HCT116 (cell line): ENCODE results near the gene TERT. TPM values are rescaled to one million over a fixed set of nuclear protein-coding genes. Genes with fewer than 3 reads are reported as not detected.
"Not testable (repeated sequence)": the region's sequence is repeated elsewhere in the genome, so short reads cannot be mapped to it uniquely, and the experiment has no call there.

Experiments used
- ATAC-seq: fragments of 200-7000 bp; cut with Tn5 transposase; 2 replicates; pipeline ENCODE4 v1.9.1; 2020; ENCODE audit warnings: mild to moderate bottlenecking, moderate library complexity
- BruUV-seq: library from RNA; stranded (reverse); fragments of 400-500 nt; replicated peaks from 2 replicates; lab custom pipeline; 2021; lab: Mats Ljungman, UMichigan
- CTCF ChIA-PET: fragments of 300-600 bp; sonication (Branson Sonifier 250); formaldehyde crosslinking; loops from one replicate; lab custom pipeline; 2021; ENCODE audit warnings: antibody characterized with exemption; lab: Charles Lee
- POLR2A ChIA-PET: fragments of 300-600, 350-600 bp; sonication (Branson Sonifier 250); formaldehyde crosslinking; loops from one replicate; lab custom pipeline; 2021; ENCODE audit warnings: antibody characterized with exemption; lab: Charles Lee
- RAD21 ChIA-PET, 2 experiments: fragments of 300-600 bp; sonication (Branson Sonifier 250); formaldehyde crosslinking; loops; one replicate each; lab custom pipeline; 2023; ENCODE audit warnings: low total read pairs in 2 of 2; ENCODE audit not compliant: uncharacterized antibody in 2 of 2, unreplicated experiment in 2 of 2, low non-redundant PET in 1 of 2; lab: Charles Lee
- DNase-seq: peaks from one replicate; pipeline ENCODE4 v3.0.0-alpha.2; 2010; ENCODE audit warnings: low read depth, low spot score
- H2AFZ ChIP-seq: fragments of 200-600 bp; shearing (Covaris generic), sonication (generic); 2 replicates; pipeline ENCODE4 v1.6.1; 2017; ENCODE audit warnings: low read depth, mixed run types, mixed read lengths, antibody characterized with exemption, low read length; ENCODE audit not compliant: poor library complexity, severe bottlenecking
- H3K27ac ChIP-seq: 2 replicates; pipeline ENCODE4 v1.5.1; 2012; ENCODE audit warnings: low read depth, low read length
- H3K27me3 ChIP-seq: fragments of 200-600 bp; sonication (generic); 2 replicates; pipeline ENCODE4 v1.6.1; 2016; ENCODE audit warnings: mixed run types, low read length, mixed read lengths; ENCODE audit not compliant: insufficient read depth
- H3K36me3 ChIP-seq, 2 experiments: fragments of 200-500 bp in 1 of 2; fragments of 200-600 bp in 1 of 2; sonication (Bioruptor generic) in 1 of 2; sonication (generic) in 1 of 2; 2 replicates each; pipeline versions ENCODE4 v1.5.1 to v1.6.1; 2014 to 2016; ENCODE audit warnings: low read length in 2 of 2, inconsistent platforms in 1 of 2, mixed read lengths in 1 of 2, mixed run types in 1 of 2; ENCODE audit not compliant: insufficient read depth in 2 of 2, control insufficient read depth in 1 of 2
- H3K4me1 ChIP-seq, 2 experiments: fragments of 200-600 bp in 1 of 2; sonication (generic) in 1 of 2; 2 replicates each; pipeline versions ENCODE4 v1.5.1 to v1.6.1; 2012 to 2017; ENCODE audit warnings: low read length in 2 of 2, inconsistent platforms in 1 of 2, mild to moderate bottlenecking in 1 of 2, mixed read lengths in 1 of 2, mixed run types in 1 of 2, moderate library complexity in 1 of 2; ENCODE audit not compliant: insufficient read depth in 2 of 2, control insufficient read depth in 1 of 2
- H3K4me2 ChIP-seq: fragments of 200-600 bp; sonication (generic); 2 replicates; pipeline ENCODE4 v1.6.1; 2017; ENCODE audit warnings: mixed run types, low read length, mixed read lengths
- H3K4me3 ChIP-seq, 2 experiments: fragments of 200-600 bp in 1 of 2; sonication (generic) in 1 of 2; replicated peaks in 1 of 2; 2 replicates each; pipeline ENCODE4 v1.5.1; 2011 to 2016; ENCODE audit warnings: low read length in 2 of 2, control low read depth in 1 of 2, low read depth in 1 of 2, mild to moderate bottlenecking in 1 of 2, mixed read lengths in 1 of 2, mixed run types in 1 of 2
- H3K79me2 ChIP-seq: fragments of 200-600 bp; sonication (generic); 2 replicates; pipeline ENCODE4 v1.6.1; 2017; ENCODE audit warnings: mild to moderate bottlenecking, mixed run types, low read length, moderate library complexity, mixed read lengths; ENCODE audit not compliant: insufficient read depth
- H3K9ac ChIP-seq: fragments of 200-600 bp; sonication (generic); 2 replicates; pipeline ENCODE4 v1.6.1; 2016; ENCODE audit warnings: low read length, mixed read lengths
- H3K9me2 ChIP-seq: fragments of 200-600 bp; sonication (generic), shearing (Covaris generic); 2 replicates; pipeline ENCODE4 v1.6.1; 2017; ENCODE audit warnings: mixed run types, mild to moderate bottlenecking, moderate library complexity; ENCODE audit not compliant: insufficient read depth
- H3K9me3 ChIP-seq, 2 experiments: fragments of 200-500 bp in 1 of 2; fragments of 200-600 bp in 1 of 2; sonication (Bioruptor generic) in 1 of 2; sonication (generic) in 1 of 2; 2 replicates each; pipeline ENCODE4 v1.6.1; 2014 to 2017; ENCODE audit warnings: low read length in 2 of 2, mixed read lengths in 2 of 2, inconsistent platforms in 1 of 2, low read depth in 1 of 2, mild to moderate bottlenecking in 1 of 2, mixed run types in 1 of 2, moderate library complexity in 1 of 2; ENCODE audit not compliant: control insufficient read depth in 1 of 2, insufficient read depth in 1 of 2
- H4K20me1 ChIP-seq: fragments of 200-600 bp; sonication (generic), shearing (Covaris generic); 2 replicates; pipeline ENCODE4 v1.6.1; 2017; ENCODE audit warnings: mixed run types, mild to moderate bottlenecking, moderate library complexity; ENCODE audit not compliant: insufficient read depth
- CBX3 ChIP-seq: IDR thresholded peaks from 2 replicates; pipeline ENCODE4 v1.6.1; 2012; ENCODE audit warnings: low read depth
- EGR1 ChIP-seq: IDR thresholded peaks from 2 replicates; pipeline ENCODE4 v1.6.1; 2012; ENCODE audit warnings: low read depth
- FOSL1 ChIP-seq: IDR thresholded peaks from 2 replicates; pipeline ENCODE4 v1.6.1; 2012; ENCODE audit warnings: low read depth
- JUND ChIP-seq: IDR thresholded peaks from 2 replicates; pipeline ENCODE4 v1.6.1; 2012
- MAX ChIP-seq: IDR thresholded peaks from 2 replicates; pipeline ENCODE4 v1.6.1; 2012
- POLR2A ChIP-seq: IDR thresholded peaks from 2 replicates; pipeline ENCODE4 v1.7.0; 2011; ENCODE audit warnings: borderline replicate concordance; ENCODE audit not compliant: insufficient read depth, insufficient read length; ENCODE audit errors: extremely low read depth
- POLR2AphosphoS5 ChIP-seq: IDR thresholded peaks from 2 replicates; pipeline ENCODE4 v1.6.1; 2011; ENCODE audit warnings: mild to moderate bottlenecking, low read depth, low read length, moderate library complexity
- RAD21 ChIP-seq: IDR thresholded peaks from 2 replicates; pipeline ENCODE4 v1.6.1; 2012; ENCODE audit warnings: low read depth, mild to moderate bottlenecking
- SIN3A ChIP-seq: IDR thresholded peaks from 2 replicates; pipeline ENCODE4 v1.6.1; 2012; ENCODE audit warnings: low read depth
- SP1 ChIP-seq: IDR thresholded peaks from 2 replicates; pipeline ENCODE4 v1.6.1; 2012; ENCODE audit warnings: low read depth
- TCF7L2 ChIP-seq: IDR thresholded peaks from 2 replicates; pipeline ENCODE4 v1.7.0; 2011; ENCODE audit warnings: borderline replicate concordance, inconsistent platforms; ENCODE audit not compliant: insufficient read depth, insufficient read length; ENCODE audit errors: extremely low read depth
- YY1 ChIP-seq: IDR thresholded peaks from 2 replicates; pipeline ENCODE4 v1.6.1; 2011; ENCODE audit warnings: low read length, low read depth, moderate library complexity, mild to moderate bottlenecking; ENCODE audit not compliant: insufficient replicate concordance; ENCODE audit errors: extremely low read depth
- ZBTB33 ChIP-seq: IDR thresholded peaks from 2 replicates; pipeline ENCODE4 v1.6.1; 2011; ENCODE audit warnings: mild to moderate bottlenecking, low read length, moderate library complexity; ENCODE audit not compliant: insufficient replicate concordance; ENCODE audit errors: extremely low read depth
- ZFX ChIP-seq: fragments of 450-650 bp; IDR thresholded peaks from 2 replicates; pipeline ENCODE4 v1.6.1; 2017
- ZNF274 ChIP-seq: fragments of 200-500 bp; sonication (Bioruptor generic); IDR thresholded peaks from 2 replicates; pipeline ENCODE4 v1.6.1; 2014; ENCODE audit warnings: mild to moderate bottlenecking, low read depth, low read length, inconsistent platforms
- intact Hi-C: fragments of 100-400 bp; cut with micrococcal nuclease; formaldehyde crosslinking; loops from 2 replicates; pipeline ENCODE4 v1.10.0; 2022
- total RNA-seq: library from RNA; stranded (reverse); gene quantifications from one replicate; pipeline ENCODE4 v1.2.1, GENCODE V29; 2021; ENCODE audit not compliant: unreplicated experiment
- TF ChIP-seq, protein P1 (sequence below): IDR thresholded peaks from 2 replicates; pipeline ENCODE4 v1.6.1; 2012

TERT gene
- total RNA-seq, 1 experiment from 2014 or later, result 6.9 TPM

DNA sequence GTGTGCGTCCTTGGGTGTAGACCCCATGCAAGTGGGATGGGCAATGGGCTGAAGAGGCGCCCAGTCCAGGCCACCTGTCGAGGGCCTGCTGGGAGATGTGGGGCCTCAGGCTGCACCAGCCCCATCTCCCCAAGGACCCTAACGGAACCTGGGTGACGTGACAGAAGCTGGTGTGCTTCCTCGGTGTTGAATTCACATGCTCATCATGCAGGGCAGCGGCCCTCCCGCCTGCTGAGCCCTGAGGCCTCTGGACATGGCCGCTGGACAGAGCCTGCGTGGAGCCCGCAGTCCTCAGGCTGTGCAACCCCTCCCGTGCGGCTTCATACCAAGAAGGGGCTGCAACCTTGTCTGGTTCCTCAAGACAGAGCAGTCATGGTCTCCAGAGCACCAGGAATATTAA is 26.8 kb downstream of the TERT start (continued):
- TF ChIP-seq SIN3A (no peak), ZNF274 (no peak), EGR1 (no peak), TCF7L2 (no peak)

GRCh38 chr5:1267464-1267863 is 27.4 kb downstream of the TERT start:
- ATAC-seq, intact Hi-C loops, H3K27me3 ChIP-seq, H3K27ac ChIP-seq, H4K20me1 ChIP-seq, H3K79me2 ChIP-seq, DNase-seq, RAD21 ChIA-PET, BruUV-seq, H3K4me3 ChIP-seq, POLR2A ChIA-PET, H3K9me3 ChIP-seq, H3K4me1 ChIP-seq, H2AFZ ChIP-seq, CTCF ChIA-PET, H3K36me3 ChIP-seq, H3K9ac ChIP-seq, H3K4me2 ChIP-seq, H3K9me2 ChIP-seq: not testable (repeated sequence)

- Histone ChIP-seq H3K4me1 (no peaks in the 10 kb centered on the region), H3K4me3 (no peak overlapping the region), H3K79me2 (no peaks in the 10 kb centered on the region), H3K9ac (no peak overlapping the region), H4K20me1 (no peaks in the 10 kb centered on the region), H3K27me3 (no peaks in the 10 kb centered on the region), H3K9me3 (no peaks in the 10 kb centered on the region), H3K36me3 (no peaks in the 10 kb centered on the region), H3K9me2 (no peaks in the 10 kb centered on the region), H3K4me2 (no peak overlapping the region), H2AFZ (no peak overlapping the region), H3K27ac (no peak overlapping the region)
- BruUV-seq, result no TSS peak
- ChIA-PET CTCF (no interaction called here), POLR2A (no interaction called here), RAD21 (no interaction called here)
- no peak for DNase-seq
- intact Hi-C loops, result no loop called here
- ATAC-seq, result no peak
- TF ChIP-seq YY1 (no peak), POLR2A (no peak), SP1 (no peak), JUND (no peak), EGR1 (no peak), FOSL1 (no peak), RAD21 (no peak), MAX (no peak), CBX3 (no peak), ZBTB33 (no peak), TCF7L2 (no peak), ZNF274 (no peak), ZFX (no peak), POLR2AphosphoS5 (no peak)
- TF ChIP-seq, protein P1, sequence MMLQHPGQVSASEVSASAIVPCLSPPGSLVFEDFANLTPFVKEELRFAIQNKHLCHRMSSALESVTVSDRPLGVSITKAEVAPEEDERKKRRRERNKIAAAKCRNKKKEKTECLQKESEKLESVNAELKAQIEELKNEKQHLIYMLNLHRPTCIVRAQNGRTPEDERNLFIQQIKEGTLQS, result no peak
Observed at GRCh38 chr5:1266791-1267190, 28.1 kb downstream of the TERT start.
